Upper lobe of right lung (tissue), 1 donor: ENCODE data around the gene EPHA1. TPM values are rescaled to one million over a fixed set of nuclear protein-coding genes. Genes with fewer than 3 reads are reported as not detected.
"Not testable (repeated sequence)": the region's sequence is repeated elsewhere in the genome, so short reads cannot be mapped to it uniquely, and the experiment has no call there.

ENCODE experiments used
- ATAC-seq: fragments of 200-7000 bp; cut with Tn5 transposase; one replicate; pipeline ENCODE4 v1.9.1; 2020; ENCODE audit warnings: mild to moderate bottlenecking, moderate library complexity
- DNase-seq: peaks from one replicate; pipeline ENCODE4 v3.0.0-alpha.2; 2020
- H3K27ac ChIP-seq: fragments of 200-600 bp; one replicate; pipeline ENCODE4 v1.8.0; 2022
- H3K27me3 ChIP-seq: fragments of 200-600 bp; one replicate; pipeline ENCODE4 v1.8.0; 2022; ENCODE audit warnings: mild to moderate bottlenecking
- H3K36me3 ChIP-seq: fragments of 200-600 bp; one replicate; pipeline ENCODE4 v1.8.0; 2022
- H3K4me1 ChIP-seq: fragments of 200-600 bp; one replicate; pipeline ENCODE4 v1.8.0; 2022
- H3K4me3 ChIP-seq: fragments of 200-600 bp; one replicate; pipeline ENCODE4 v1.8.0; 2022; ENCODE audit warnings: mild to moderate bottlenecking
- H3K9me3 ChIP-seq: fragments of 200-600 bp; one replicate; pipeline ENCODE4 v1.8.0; 2022
- intact Hi-C: fragments of 100-400 bp; cut with DNase I; formaldehyde crosslinking; loops from one replicate; pipeline ENCODE4 v1.11.0; 2022
- total RNA-seq: library from RNA; stranded (reverse); fragmentation: NEBNext Ultra II Directional; extraction: Animal tissue kit (Norgen Biotek cat#: 25700); gene quantifications from one replicate; pipeline ENCODE4 v1.2.1, GENCODE V29; 2021
- TF ChIP-seq, protein P1 (sequence below): fragments of 200-600 bp; IDR thresholded peaks from one replicate; pipeline ENCODE4 v1.8.0; 2022; ENCODE audit warnings: antibody characterized with exemption
- donor health status: DM: no; HTN: yes; CAD: no; lungs with severe emphysema.

EPHA1 gene
- total RNA-seq, 1 donor from 2014 or later: 13.9 TPM

DNA sequence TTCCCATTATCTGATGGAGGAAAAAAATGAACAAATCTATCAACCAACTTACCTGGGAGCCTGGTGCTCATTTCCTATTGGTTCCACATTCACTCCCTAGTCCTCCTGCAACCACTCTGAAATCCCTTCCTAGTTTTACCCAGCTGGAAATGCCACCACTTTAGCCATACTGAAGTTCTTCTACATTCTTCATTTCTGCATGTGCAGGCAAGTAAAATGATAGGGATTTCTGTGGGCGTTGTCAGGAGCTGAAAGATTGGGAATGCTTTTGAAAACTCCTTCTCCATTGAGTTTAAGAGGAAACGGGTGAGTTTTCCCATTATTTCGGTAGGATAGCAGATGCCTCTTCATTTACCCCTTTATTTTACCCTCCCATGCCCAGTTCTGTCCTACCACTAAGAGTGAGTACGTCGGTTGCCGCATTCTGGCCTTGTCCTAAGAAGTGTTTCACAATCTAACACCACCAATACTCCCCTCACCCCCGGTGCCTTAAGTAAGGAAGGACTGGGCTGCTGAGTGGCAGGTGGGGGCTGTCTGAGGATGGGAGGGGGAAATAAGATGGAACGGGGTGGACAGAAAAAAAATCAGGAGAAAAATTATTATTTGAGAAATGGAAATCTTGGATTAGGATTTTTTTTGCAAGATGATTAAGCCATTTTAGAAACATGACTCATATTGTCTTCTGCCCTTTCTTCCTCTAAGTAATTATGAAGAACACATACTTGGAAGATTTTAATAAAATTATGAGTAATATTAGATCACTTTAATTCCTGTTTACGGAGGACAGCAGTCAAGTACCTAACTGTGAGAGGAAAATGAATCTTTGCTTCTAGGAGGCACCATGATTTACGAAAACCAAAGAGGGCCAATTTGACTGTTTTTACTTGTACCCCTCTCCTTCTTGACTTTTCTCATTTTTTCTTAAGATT lies 21.4 kb upstream of the EPHA1 start:
- intact Hi-C loops: no loop called here
- DNase-seq (no peak), ATAC-seq (no peak)
- TF ChIP-seq, protein P1, sequence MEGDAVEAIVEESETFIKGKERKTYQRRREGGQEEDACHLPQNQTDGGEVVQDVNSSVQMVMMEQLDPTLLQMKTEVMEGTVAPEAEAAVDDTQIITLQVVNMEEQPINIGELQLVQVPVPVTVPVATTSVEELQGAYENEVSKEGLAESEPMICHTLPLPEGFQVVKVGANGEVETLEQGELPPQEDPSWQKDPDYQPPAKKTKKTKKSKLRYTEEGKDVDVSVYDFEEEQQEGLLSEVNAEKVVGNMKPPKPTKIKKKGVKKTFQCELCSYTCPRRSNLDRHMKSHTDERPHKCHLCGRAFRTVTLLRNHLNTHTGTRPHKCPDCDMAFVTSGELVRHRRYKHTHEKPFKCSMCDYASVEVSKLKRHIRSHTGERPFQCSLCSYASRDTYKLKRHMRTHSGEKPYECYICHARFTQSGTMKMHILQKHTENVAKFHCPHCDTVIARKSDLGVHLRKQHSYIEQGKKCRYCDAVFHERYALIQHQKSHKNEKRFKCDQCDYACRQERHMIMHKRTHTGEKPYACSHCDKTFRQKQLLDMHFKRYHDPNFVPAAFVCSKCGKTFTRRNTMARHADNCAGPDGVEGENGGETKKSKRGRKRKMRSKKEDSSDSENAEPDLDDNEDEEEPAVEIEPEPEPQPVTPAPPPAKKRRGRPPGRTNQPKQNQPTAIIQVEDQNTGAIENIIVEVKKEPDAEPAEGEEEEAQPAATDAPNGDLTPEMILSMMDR: no peak
- H3K4me3 ChIP-seq: no peak overlapping the region
- peaks cover 3% of the 10 kb centered on the region for H3K4me1 ChIP-seq
- H3K27me3 ChIP-seq: no peaks in the 10 kb centered on the region
- H3K36me3 ChIP-seq: no peaks in the 10 kb centered on the region
- no peaks in the 10 kb centered on the region for H3K9me3 ChIP-seq
- no peak overlapping the region for H3K27ac ChIP-seq

DNA sequence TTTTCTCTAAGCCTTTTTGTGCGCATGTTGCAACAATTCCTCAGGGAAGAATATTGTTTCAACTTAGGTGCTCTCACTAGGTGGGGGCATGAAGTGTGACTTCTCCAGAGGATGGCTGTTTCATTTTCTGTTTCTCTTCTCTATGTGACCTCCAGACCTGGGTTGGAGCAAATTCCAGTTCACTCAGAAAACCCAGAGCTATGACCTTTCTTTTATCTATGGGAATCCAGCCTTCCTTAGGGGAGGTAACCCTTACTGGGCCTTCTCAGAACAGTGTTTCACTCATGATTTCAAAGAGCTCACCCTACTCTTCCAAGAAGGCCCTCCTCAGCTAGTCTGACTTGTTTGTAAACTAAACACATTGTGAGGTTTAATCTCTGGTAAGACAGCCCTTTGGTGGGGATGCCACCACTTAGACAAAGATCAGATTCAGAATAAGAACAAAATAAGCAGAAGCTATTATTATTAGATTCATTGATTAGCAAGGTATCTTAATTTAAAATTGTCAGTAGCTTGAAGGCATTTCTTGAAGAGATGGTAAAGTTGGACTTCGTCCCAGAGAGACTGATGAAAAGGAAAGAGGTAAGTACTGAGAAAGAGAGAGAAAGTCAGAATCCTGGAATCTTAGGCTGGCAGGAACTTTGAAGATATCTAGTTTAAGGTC lies 18.0 kb upstream of the EPHA1 start:
- Histone ChIP-seq H3K9me3 (no peaks in the 10 kb centered on the region), H3K4me1 (peaks cover 3% of the 10 kb centered on the region), H3K27me3 (no peaks in the 10 kb centered on the region), H3K36me3 (no peaks in the 10 kb centered on the region), H3K27ac (no peak overlapping the region), H3K4me3 (no peak overlapping the region)
- intact Hi-C loops: no loop called here
- TF ChIP-seq, protein P1: no peak
- no peak for DNase-seq
- ATAC-seq: no peak

DNA sequence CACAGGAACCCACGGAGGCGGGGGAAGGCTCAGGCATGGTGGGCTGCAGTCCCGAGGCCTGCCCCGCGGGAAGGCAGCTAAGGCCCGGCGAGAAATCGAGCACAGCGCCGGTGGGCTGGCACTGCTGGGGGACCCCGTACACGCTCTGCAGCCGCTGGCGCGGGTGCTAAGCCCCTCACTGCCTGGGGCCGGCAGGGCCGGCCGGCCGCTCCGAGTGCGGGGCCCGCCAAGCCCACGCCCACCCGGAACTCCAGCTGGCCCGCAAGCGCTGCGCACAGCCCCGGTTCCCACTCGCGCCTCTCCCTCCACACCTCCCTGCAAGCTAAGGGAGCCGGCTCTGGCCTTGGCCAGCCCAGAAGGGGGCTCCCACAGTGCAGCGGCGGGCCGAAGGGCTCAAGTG lies 15.8 kb upstream of the EPHA1 start:
- not testable (repeated sequence) for ATAC-seq

DNA sequence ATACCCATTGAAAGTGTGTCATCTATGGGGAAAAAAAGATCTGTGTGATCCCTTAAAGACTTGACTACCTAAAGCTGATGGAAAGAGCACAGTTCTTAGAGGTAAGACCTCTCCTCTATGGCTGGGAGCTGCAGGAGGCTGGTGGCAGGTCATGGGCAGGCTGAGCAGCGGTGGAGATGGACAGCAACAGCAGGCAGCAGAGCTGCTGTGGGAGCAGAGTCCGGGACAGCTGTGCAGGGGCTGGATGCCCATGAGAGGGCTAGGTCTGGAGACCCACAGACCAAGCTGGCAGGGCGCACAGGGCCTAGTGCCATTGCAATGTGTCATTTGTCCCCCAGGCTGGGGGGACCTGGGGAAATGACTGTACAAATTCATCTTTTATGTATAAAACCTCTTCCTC lies 13.4 kb upstream of the EPHA1 start:
- DNase-seq (no peak), ATAC-seq (no peak)
- H3K4me3 ChIP-seq: no peak overlapping the region
- no peaks in the 10 kb centered on the region for H3K36me3 ChIP-seq
- no peaks in the 10 kb centered on the region for H3K9me3 ChIP-seq
- no peaks in the 10 kb centered on the region for H3K4me1 ChIP-seq
- TF ChIP-seq, protein P1: no peak
- no peaks in the 10 kb centered on the region for H3K27me3 ChIP-seq
- H3K27ac ChIP-seq: no peak overlapping the region
- intact Hi-C loops: no loop called here

More for the DNA sequence above, 15.8 kb upstream of the EPHA1 start:
- H3K9me3 ChIP-seq, H3K4me3 ChIP-seq, DNase-seq, H3K4me1 ChIP-seq, intact Hi-C loops, H3K27me3 ChIP-seq, H3K36me3 ChIP-seq, H3K27ac ChIP-seq: not testable (repeated sequence)

DNA sequence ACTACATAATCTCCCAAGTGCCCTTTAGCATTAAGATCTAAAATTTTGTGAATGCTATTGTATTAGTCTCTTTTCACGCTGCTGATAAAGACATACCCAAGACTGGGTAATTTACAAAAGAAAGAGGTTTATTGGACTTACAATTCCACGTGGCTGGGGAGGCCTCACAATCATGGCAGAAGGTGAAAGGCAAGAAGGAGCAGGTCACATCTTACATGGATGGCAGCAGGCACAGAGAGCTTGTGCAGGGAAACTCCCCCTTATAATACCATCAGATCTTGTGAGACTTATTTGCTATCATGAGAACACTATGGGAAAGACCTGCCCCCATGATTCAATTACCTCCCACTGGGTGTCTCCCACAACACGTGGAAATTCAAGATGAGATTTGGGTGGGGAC lies 12.0 kb upstream of the EPHA1 start:
- H3K27ac ChIP-seq, H3K4me3 ChIP-seq, H3K27me3 ChIP-seq, DNase-seq, H3K9me3 ChIP-seq, H3K36me3 ChIP-seq, ATAC-seq, intact Hi-C loops, H3K4me1 ChIP-seq: not testable (repeated sequence)

DNA sequence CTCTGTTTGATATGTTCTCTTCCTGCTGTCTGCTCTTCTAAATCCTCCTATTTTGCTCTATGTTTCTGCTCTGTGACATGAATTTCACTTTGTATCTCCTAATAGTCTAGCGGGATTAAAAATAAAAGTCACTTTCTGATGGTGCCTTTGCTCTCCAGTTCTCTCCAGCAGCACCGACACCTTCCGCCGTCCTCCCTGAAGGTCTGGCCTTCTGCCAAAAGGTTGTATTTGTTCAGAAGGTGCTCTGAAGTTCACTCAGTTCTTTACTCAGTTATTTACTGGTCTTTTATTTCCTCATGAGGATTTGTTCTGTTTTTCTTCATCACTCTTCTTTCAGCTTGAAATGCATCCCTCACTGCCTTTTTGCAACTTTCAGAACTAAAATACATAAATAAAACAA lies 11.2 kb upstream of the EPHA1 start:
- Histone ChIP-seq H3K4me3 (no peak overlapping the region), H3K9me3 (no peaks in the 10 kb centered on the region), H3K36me3 (no peaks in the 10 kb centered on the region), H3K27ac (no peak overlapping the region), H3K27me3 (no peaks in the 10 kb centered on the region), H3K4me1 (no peaks in the 10 kb centered on the region)
- TF ChIP-seq, protein P1: no peak
- DNase-seq (no peak), ATAC-seq (no peak)
- intact Hi-C loops: no loop called here
